ENCODE results near the gene SCARB1.

Gene SCARB1

GRCh38 chr12:124730455-124730932, 133.2 kb downstream of the SCARB1 start:
- DNase-seq (ENCODE audit: low spot score), result peak; percentile 53

GRCh38 chr12:124727922-124728321, 135.7 kb downstream of the SCARB1 start:
- DNase-seq (ENCODE audit: low spot score), result no peak

- DNase-seq (ENCODE audit: low spot score), result no peak
Observed at GRCh38 chr12:124727264-124727800, 136.3 kb downstream of the SCARB1 start.
